Chondrocyte (in vitro differentiated cells): Measurements from ENCODE around the gene CCDC88A. TPM values are rescaled to one million over a fixed set of nuclear protein-coding genes. Genes with fewer than 3 reads are reported as not detected.

ENCODE experiments used
- DNase-seq: peaks from one replicate; pipeline ENCODE4 v3.0.0; 2021; ENCODE audit warnings: mixed read lengths, low spot score
- H3K27ac Mint-ChIP-seq: one replicate; pipeline ENCODE4 v1.8.0; 2021; ENCODE audit warnings: mild to moderate bottlenecking, moderate library complexity, mixed read lengths; ENCODE audit not compliant: unreplicated experiment
- H3K27me3 Mint-ChIP-seq: 2 replicates; pipeline ENCODE4 v1.8.0; 2021; ENCODE audit warnings: low read depth, mixed read lengths
- H3K36me3 Mint-ChIP-seq: 2 replicates; pipeline ENCODE4 v1.8.0; 2021; ENCODE audit warnings: low read depth, mixed read lengths
- H3K4me1 Mint-ChIP-seq: 2 replicates; pipeline ENCODE4 v1.8.0; 2021; ENCODE audit warnings: low read depth, mild to moderate bottlenecking, mixed read lengths
- H3K4me3 Mint-ChIP-seq: one replicate; pipeline ENCODE4 v1.8.0; 2021; ENCODE audit warnings: mild to moderate bottlenecking, moderate library complexity, mixed read lengths; ENCODE audit not compliant: unreplicated experiment
- H3K9me3 Mint-ChIP-seq: 2 replicates; pipeline ENCODE4 v1.8.0; 2021; ENCODE audit warnings: low read depth, mixed read lengths
- CTCF ChIP-seq: fragments of 200-600 bp; sonication (generic); IDR thresholded peaks from 2 replicates; pipeline ENCODE4 v1.5.0; 2021; ENCODE audit warnings: antibody characterized with exemption, mild to moderate bottlenecking, moderate library complexity
- total RNA-seq: library from RNA; stranded (reverse); gene quantifications from 3 replicates; pipeline ENCODE4 v1.2.1, GENCODE V29; 2021

CCDC88A gene
- total RNA-seq, 1 donor from 2014 or later, result 52.1 TPM

- DNase-seq, result no peak
- H3K9me3 Mint-ChIP-seq, result no peaks in the 10 kb centered on the region
- H3K36me3 Mint-ChIP-seq, result no peaks in the 10 kb centered on the region
- no peak overlapping the region for H3K27ac Mint-ChIP-seq
- no peaks in the 10 kb centered on the region for H3K27me3 Mint-ChIP-seq
- H3K4me1 Mint-ChIP-seq, result peaks cover 12% of the 10 kb centered on the region
- no peak for TF ChIP-seq CTCF
- no peak overlapping the region for H3K4me3 Mint-ChIP-seq
Observed at GRCh38 chr2:55428258-55428657, 8.6 kb upstream of the CCDC88A start.

- Mint-ChIP-seq H3K9me3 (no peaks in the 10 kb centered on the region), H3K27ac (no peak overlapping the region), H3K27me3 (no peaks in the 10 kb centered on the region), H3K4me3 (no peak overlapping the region), H3K36me3 (no peaks in the 10 kb centered on the region), H3K4me1 (peaks cover 9% of the 10 kb centered on the region)
- no peak for DNase-seq
- TF ChIP-seq CTCF, result no peak
Observed at GRCh38 chr2:55425431-55425831, 5.8 kb upstream of the CCDC88A start.

GRCh38 chr2:55422876-55423665, 3.4 kb upstream of the CCDC88A start:
- no peaks in the 10 kb centered on the region for H3K9me3 Mint-ChIP-seq
- H3K27me3 Mint-ChIP-seq, result no peaks in the 10 kb centered on the region
- no peak for TF ChIP-seq CTCF
- no peak overlapping the region for H3K27ac Mint-ChIP-seq
- peaks cover 21% of the 10 kb centered on the region for H3K4me1 Mint-ChIP-seq
- no peak overlapping the region for H3K4me3 Mint-ChIP-seq
- DNase-seq, result no peak
- H3K36me3 Mint-ChIP-seq, result no peaks in the 10 kb centered on the region

GRCh38 chr2:55421326-55421725, 1.7 kb upstream of the CCDC88A start:
- H3K27ac Mint-ChIP-seq, result no peak overlapping the region
- no peak for TF ChIP-seq CTCF
- H3K4me3 Mint-ChIP-seq, result no peak overlapping the region
- H3K27me3 Mint-ChIP-seq, result no peaks in the 10 kb centered on the region
- no peak for DNase-seq
- no peaks in the 10 kb centered on the region for H3K9me3 Mint-ChIP-seq
- no peaks in the 10 kb centered on the region for H3K36me3 Mint-ChIP-seq
- peaks cover 33% of the 10 kb centered on the region for H3K4me1 Mint-ChIP-seq

GRCh38 chr2:55420871-55421270, 1.2 kb upstream of the CCDC88A start:
- no peaks in the 10 kb centered on the region for H3K9me3 Mint-ChIP-seq
- TF ChIP-seq CTCF, result no peak
- no peaks in the 10 kb centered on the region for H3K36me3 Mint-ChIP-seq
- DNase-seq, result no peak
- H3K4me3 Mint-ChIP-seq, result no peak overlapping the region
- H3K4me1 Mint-ChIP-seq, result peaks cover 38% of the 10 kb centered on the region
- H3K27me3 Mint-ChIP-seq, result no peaks in the 10 kb centered on the region
- no peak overlapping the region for H3K27ac Mint-ChIP-seq
